ENCODE measurements around the gene GADD45GIP1. TPM values are rescaled to one million over a fixed set of nuclear protein-coding genes. Genes with fewer than 3 reads are reported as not detected.

GADD45GIP1 gene
- total RNA-seq, 2 experiments from 2014 or later = 38.9 to 40.8 TPM

Other genes with a start within 250 kb of the GADD45GIP1 start
- 100 to 1,000 TPM; 145 to 148 TPM for gene TNPO2, start 233.3 kb downstream of the GADD45GIP1 start, total RNA-seq
- 100 to 1,000 TPM; 225 to 233 TPM for gene TRIR, start 222.5 kb downstream of the GADD45GIP1 start, total RNA-seq
- 10 to 100 TPM; 90.8 to 91.0 TPM for gene GET3, start 219.7 kb downstream of the GADD45GIP1 start, total RNA-seq
- not detected for gene BEST2, start 205.4 kb downstream of the GADD45GIP1 start, total RNA-seq
- gene HOOK2, start 181.7 kb downstream of the GADD45GIP1 start, total RNA-seq = 10 to 100 TPM; 12.9 to 13.1 TPM
- 100 to 1,000 TPM; 262 TPM for gene JUNB, start 165.7 kb downstream of the GADD45GIP1 start, total RNA-seq
- 100 to 1,000 TPM; 204 to 208 TPM for gene PRDX2, start 155.4 kb downstream of the GADD45GIP1 start, total RNA-seq
- 10 to 100 TPM; 29.1 to 29.9 TPM for gene THSD8, start 155.2 kb downstream of the GADD45GIP1 start, total RNA-seq
- gene RNASEH2A, start 150.6 kb downstream of the GADD45GIP1 start, total RNA-seq = 10 to 100 TPM; 58.3 to 60.7 TPM
- gene RTBDN, start 122.6 kb downstream of the GADD45GIP1 start, total RNA-seq = not detected
- gene MAST1, start 118.7 kb downstream of the GADD45GIP1 start, total RNA-seq = under 1 TPM; 0.59 to 0.92 TPM
- 10 to 100 TPM; 20.5 to 23.1 TPM for gene DNASE2, start 75.8 kb downstream of the GADD45GIP1 start, total RNA-seq
- gene KLF1, start 70.0 kb downstream of the GADD45GIP1 start, total RNA-seq = under 1 TPM; 0.69 to 0.84 TPM
- 10 to 100 TPM; 55.2 to 57.2 TPM for gene GCDH, start 66.1 kb downstream of the GADD45GIP1 start, total RNA-seq
- gene SYCE2, start 37.9 kb downstream of the GADD45GIP1 start, total RNA-seq = 1 to 10 TPM; 1.1 to 1.5 TPM
- 100 to 1,000 TPM; 183 to 188 TPM for gene FARSA, start 23.5 kb downstream of the GADD45GIP1 start, total RNA-seq
- gene CALR, start 18.6 kb downstream of the GADD45GIP1 start, total RNA-seq = 100 to 1,000 TPM; 805 to 809 TPM
- 100 to 1,000 TPM; 216 to 220 TPM for gene RAD23A, start 11.4 kb downstream of the GADD45GIP1 start, total RNA-seq
- not detected for gene DAND5, start 12.4 kb upstream of the GADD45GIP1 start, total RNA-seq
- 1 to 10 TPM; 2.2 to 3.5 TPM for gene NFIX, start 38.3 kb upstream of the GADD45GIP1 start, total RNA-seq
- 1 to 10 TPM; 1.8 to 2.8 TPM for gene LYL1, start 145.6 kb upstream of the GADD45GIP1 start, total RNA-seq
- 100 to 1,000 TPM; 130 to 134 TPM for gene TRMT1, start 159.5 kb upstream of the GADD45GIP1 start, total RNA-seq
- gene NACC1, start 161.0 kb upstream of the GADD45GIP1 start, total RNA-seq = 100 to 1,000 TPM; 116 to 119 TPM
- 10 to 100 TPM; 62.8 to 69.0 TPM for gene STX10, start 193.2 kb upstream of the GADD45GIP1 start, total RNA-seq
- gene IER2, start 193.2 kb upstream of the GADD45GIP1 start, total RNA-seq = 100 to 1,000 TPM; 117 to 118 TPM